ENCODE measurements around the gene TIGD6.
"Not testable (repeated sequence)": the region's sequence is repeated elsewhere in the genome, so short reads cannot be mapped to it uniquely, and the experiment has no call there.

TIGD6 gene

DNA sequence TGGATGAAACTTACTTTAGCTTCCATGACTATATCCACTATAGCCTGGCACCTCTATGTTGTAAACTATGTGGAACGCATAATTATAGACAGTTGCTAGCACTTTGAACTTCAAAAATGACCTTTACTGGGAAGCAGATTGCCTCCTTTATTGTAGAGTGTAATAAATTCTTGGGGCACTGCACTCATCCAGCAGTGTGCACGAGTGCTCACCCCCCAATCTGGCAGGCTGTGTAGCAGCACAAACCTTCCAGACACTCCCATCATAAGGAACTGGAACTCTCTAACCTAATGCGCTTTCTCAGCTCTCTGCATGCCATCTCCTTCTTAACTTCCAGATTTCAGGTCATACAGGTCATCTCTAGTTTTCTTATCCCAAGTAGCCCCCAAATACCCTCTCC is 54.3 kb downstream of the TIGD6 start:
- TF ChIP-seq CTCF (IDR thresholded peaks at IDR 0.05; ENCODE audit: low read depth, low read length, missing control alignments), result no peak
- DNase-seq (ENCODE audit: extremely low read depth, low read depth), result no peak
- no peak overlapping the region for H3K4me3 ChIP-seq (replicated peaks; ENCODE audit: low read depth, low read length)

GRCh38 chr5:149944666-149945065 is 55.8 kb downstream of the TIGD6 start, which contains the start of gene PDE6A:
TSS of gene PDE6A (minus strand) at chr5:149944793. CDS start at chr5:149944673, 120 bp downstream.
- no peak for DNase-seq (ENCODE audit: extremely low read depth, low read depth)

GRCh38 chr5:149943177-149943949 is 57.1 kb downstream of the TIGD6 start:
- not testable (repeated sequence) for DNase-seq (ENCODE audit: extremely low read depth, low read depth)

More at GRCh38 chr5:149944666-149945065, 55.8 kb downstream of the TIGD6 start, which contains the start of gene PDE6A:
- H3K4me3 ChIP-seq (replicated peaks; ENCODE audit: low read depth, low read length), result no peak within 1 kb of the TSS
- TF ChIP-seq CTCF (IDR thresholded peaks at IDR 0.05; ENCODE audit: low read depth, low read length, missing control alignments), result no peak

More at GRCh38 chr5:149943177-149943949, 57.1 kb downstream of the TIGD6 start:
- H3K4me3 ChIP-seq (replicated peaks; ENCODE audit: low read depth, low read length), result not testable (repeated sequence)
